HepG2 (cell line): ENCODE measurements around the gene INO80E. TPM values are rescaled to one million over a fixed set of nuclear protein-coding genes. Genes with fewer than 3 reads are reported as not detected.

Experiments used
- ARHGAP35 ChIP-seq: sonication (generic); formaldehyde crosslinking; IDR thresholded peaks from 2 replicates; pipeline ENCODE4 v1.9.0; 2022; ENCODE audit warnings: mild to moderate bottlenecking, inconsistent platforms, moderate library complexity, missing genetic modification reagents, borderline replicate concordance
- CENPX ChIP-seq: sonication (generic); formaldehyde crosslinking; IDR thresholded peaks from 2 replicates; pipeline ENCODE4 v1.9.0; 2021; ENCODE audit warnings: mild to moderate bottlenecking, missing genetic modification reagents, moderate library complexity
- DNMT3B ChIP-seq: conservative IDR thresholded peaks from 2 replicates; pipeline ENCODE4 v1.6.1; 2016; ENCODE audit warnings: missing biosample characterization, control low read depth
- ESRRA ChIP-seq: sonication (generic); formaldehyde crosslinking; IDR thresholded peaks from 2 replicates; pipeline ENCODE4 v1.5.1; 2020; ENCODE audit warnings: mild to moderate bottlenecking, low read depth, missing genetic modification reagents
- GTF3A ChIP-seq: sonication (generic); formaldehyde crosslinking; conservative IDR thresholded peaks from 2 replicates; pipeline ENCODE4 v1.4.0; 2020; ENCODE audit warnings: mild to moderate bottlenecking, missing genetic modification reagents
- ISL2 ChIP-seq: sonication (generic); formaldehyde crosslinking; IDR thresholded peaks from 2 replicates; pipeline ENCODE4 v1.5.0; 2020; ENCODE audit warnings: missing genetic modification reagents
- MBD4 ChIP-seq: IDR thresholded peaks from 2 replicates; pipeline ENCODE4 v1.6.1; 2012; ENCODE audit warnings: low read length, inconsistent platforms, borderline replicate concordance
- MYC ChIP-seq: sonication (generic); formaldehyde crosslinking; IDR thresholded peaks from 2 replicates; pipeline ENCODE4 v1.9.0; 2021; ENCODE audit warnings: missing genetic modification reagents, borderline replicate concordance
- POLR2A ChIP-seq, 2 experiments: IDR thresholded peaks; 2 replicates each; pipeline ENCODE4 v1.6.1; 2011; ENCODE audit warnings: low read depth in 2 of 2, low read length in 2 of 2, mild to moderate bottlenecking in 1 of 2, moderate library complexity in 1 of 2; ENCODE audit not compliant: insufficient read depth in 1 of 2
- REL ChIP-seq: sonication (generic); formaldehyde crosslinking; conservative IDR thresholded peaks from 2 replicates; pipeline ENCODE4 v1.8.0; 2022; ENCODE audit warnings: mild to moderate bottlenecking, missing genetic modification reagents, moderate library complexity
- SALL2 ChIP-seq: sonication (generic); formaldehyde crosslinking; IDR thresholded peaks from 2 replicates; pipeline ENCODE4 v1.8.1; 2023; ENCODE audit warnings: mild to moderate bottlenecking, missing genetic modification reagents, inconsistent platforms
- SAP130 ChIP-seq: IDR thresholded peaks from 2 replicates; pipeline ENCODE4 v1.6.1; 2016; ENCODE audit warnings: low read depth
- ZNF263 ChIP-seq: sonication (generic); formaldehyde crosslinking; IDR thresholded peaks from 2 replicates; pipeline ENCODE4 v1.4.0; 2020; ENCODE audit warnings: missing genetic modification reagents
- ZNF44 ChIP-seq: sonication (generic); formaldehyde crosslinking; IDR thresholded peaks from 2 replicates; pipeline ENCODE4 v1.5.1; 2020; ENCODE audit warnings: mild to moderate bottlenecking, missing genetic modification reagents
- ZNF766 ChIP-seq: sonication (generic); formaldehyde crosslinking; IDR thresholded peaks from 2 replicates; pipeline ENCODE4 v1.5.0; 2020; ENCODE audit warnings: missing genetic modification reagents, borderline replicate concordance
- ZNF83 ChIP-seq: sonication (generic); formaldehyde crosslinking; IDR thresholded peaks from 2 replicates; pipeline ENCODE4 v1.4.0; 2020; ENCODE audit warnings: missing genetic modification reagents, mild to moderate bottlenecking, borderline replicate concordance
- polyA plus RNA-seq, 8 experiments: library from polyadenylated mRNA; depleted of rRNA in 3 of 8; stranded (reverse) in 7 of 8; unstranded in 1 of 8; fragments of >200 nt; fragmentation: Illumina TruSeq in 4 of 8; extraction: Trizol in 4 of 8; gene quantifications; 2 replicates each; pipeline versions ENCODE4 v1.2.1 to v1.2.3, GENCODE V29; 2011 to 2016; ENCODE audit warnings: low read depth in 4 of 8, missing spikeins in 1 of 8, mixed read lengths in 1 of 8; ENCODE audit not compliant: insufficient read depth in 1 of 8
- total RNA-seq, 5 experiments: library from RNA; depleted of rRNA; stranded (reverse); fragments of >200 nt; fragmentation: Illumina TruSeq; extraction: Trizol; gene quantifications; 2 replicates each; pipeline ENCODE4 v1.2.3, GENCODE V29; 2016; ENCODE audit warnings: low read depth in 1 of 5
- TF ChIP-seq, protein P1 (sequence below): sonication (generic); formaldehyde crosslinking; conservative IDR thresholded peaks from 2 replicates; pipeline ENCODE4 v1.4.0; 2020; ENCODE audit warnings: missing genetic modification reagents
- TF ChIP-seq, protein P2 (sequence below): sonication (generic); formaldehyde crosslinking; IDR thresholded peaks from 2 replicates; pipeline ENCODE4 v1.8.0; 2022; ENCODE audit warnings: mild to moderate bottlenecking, missing genetic modification reagents, moderate library complexity
- TF ChIP-seq, protein P3 (sequence below): sonication (generic); formaldehyde crosslinking; conservative IDR thresholded peaks from 2 replicates; pipeline ENCODE4 v1.4.0; 2020; ENCODE audit warnings: mild to moderate bottlenecking, missing genetic modification reagents, moderate library complexity
- TF ChIP-seq, protein P4 (sequence below): sonication (generic); formaldehyde crosslinking; IDR thresholded peaks from 2 replicates; pipeline ENCODE4 v1.4.0; 2020; ENCODE audit warnings: missing genetic modification reagents
- TF ChIP-seq, protein P5 (sequence below): sonication (generic); formaldehyde crosslinking; IDR thresholded peaks from 2 replicates; pipeline ENCODE4 v1.4.0; 2020; ENCODE audit warnings: mild to moderate bottlenecking, missing genetic modification reagents

INO80E gene
- total and polyA plus RNA-seq, 2 of the 13 experiments (the other 11 are each of a cell fraction or from before 2014, with no cell fraction given), result 25.8 to 45.6 TPM

DNA sequence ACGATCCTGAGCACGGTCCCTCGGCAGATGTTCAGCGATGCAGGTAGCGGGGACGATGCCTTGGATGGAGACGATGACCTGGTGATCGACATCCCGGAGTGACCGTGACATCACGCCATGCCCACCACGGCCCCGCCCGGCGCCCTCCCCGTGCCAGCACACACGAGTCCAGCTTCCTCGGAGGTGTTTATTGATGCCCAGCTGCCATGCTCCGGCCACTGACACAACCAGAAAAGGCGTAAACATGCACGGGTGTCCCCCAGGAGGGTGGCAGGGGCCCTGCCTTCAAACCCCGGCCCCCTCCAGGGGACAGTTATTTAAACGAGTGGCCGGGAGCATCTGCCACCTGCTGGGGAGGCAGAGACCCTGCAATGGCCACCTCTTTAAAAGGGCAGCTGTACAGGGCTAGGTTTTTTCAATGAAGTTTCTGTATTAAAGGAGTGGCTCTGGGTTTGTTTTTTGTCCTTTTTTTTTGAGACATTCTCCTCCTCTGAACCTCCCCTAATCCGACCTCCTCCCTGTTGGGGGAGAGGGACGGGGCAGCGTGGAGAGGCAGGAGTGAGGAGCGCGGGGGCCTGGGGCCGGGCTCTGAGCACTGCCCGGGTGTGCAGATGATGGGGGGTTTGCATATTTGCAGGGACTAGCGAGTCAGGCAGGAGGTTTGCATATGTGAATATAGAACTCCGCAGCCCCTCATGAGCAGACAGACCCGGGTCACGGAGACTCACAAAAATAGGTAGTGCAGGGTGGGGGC is 9.5 kb downstream of the INO80E start (continued):
- 0 out of 2 replicates have a peak, but pooled peaks have one; percentile 17 for TF ChIP-seq SAP130
- TF ChIP-seq GTF3A, result no peak
- no peak for TF ChIP-seq POLR2A (IDR thresholded peaks at IDR 0.05; ENCODE audit: insufficient read depth in 1 of 2, low read depth in 2 of 2, low read length in 2 of 2)
- 0 out of 2 replicates have a peak, but pooled peaks have one; percentile 38 for TF ChIP-seq REL (CRISPR knock-in tag)
- TF ChIP-seq, protein P1, sequence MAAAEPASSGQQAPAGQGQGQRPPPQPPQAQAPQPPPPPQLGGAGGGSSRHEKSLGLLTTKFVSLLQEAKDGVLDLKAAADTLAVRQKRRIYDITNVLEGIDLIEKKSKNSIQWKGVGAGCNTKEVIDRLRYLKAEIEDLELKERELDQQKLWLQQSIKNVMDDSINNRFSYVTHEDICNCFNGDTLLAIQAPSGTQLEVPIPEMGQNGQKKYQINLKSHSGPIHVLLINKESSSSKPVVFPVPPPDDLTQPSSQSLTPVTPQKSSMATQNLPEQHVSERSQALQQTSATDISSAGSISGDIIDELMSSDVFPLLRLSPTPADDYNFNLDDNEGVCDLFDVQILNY (CRISPR knock-in tag), result no peak
- TF ChIP-seq ESRRA (CRISPR knock-in tag), result no peak
- no peak for TF ChIP-seq ZNF83 (CRISPR knock-in tag)
- TF ChIP-seq DNMT3B (CRISPR knock-in tag), result no peak
- 0 out of 2 replicates have a peak, but pooled peaks have one; percentile 21 for TF ChIP-seq ZNF44
- no peak for TF ChIP-seq CENPX (CRISPR knock-in tag)
- no peak for TF ChIP-seq MBD4
- 0 out of 2 replicates have a peak, but pooled peaks have one; percentile 27 for TF ChIP-seq ZNF263
- TF ChIP-seq, protein P2, sequence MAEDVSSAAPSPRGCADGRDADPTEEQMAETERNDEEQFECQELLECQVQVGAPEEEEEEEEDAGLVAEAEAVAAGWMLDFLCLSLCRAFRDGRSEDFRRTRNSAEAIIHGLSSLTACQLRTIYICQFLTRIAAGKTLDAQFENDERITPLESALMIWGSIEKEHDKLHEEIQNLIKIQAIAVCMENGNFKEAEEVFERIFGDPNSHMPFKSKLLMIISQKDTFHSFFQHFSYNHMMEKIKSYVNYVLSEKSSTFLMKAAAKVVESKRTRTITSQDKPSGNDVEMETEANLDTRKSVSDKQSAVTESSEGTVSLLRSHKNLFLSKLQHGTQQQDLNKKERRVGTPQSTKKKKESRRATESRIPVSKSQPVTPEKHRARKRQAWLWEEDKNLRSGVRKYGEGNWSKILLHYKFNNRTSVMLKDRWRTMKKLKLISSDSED (CRISPR knock-in tag), result no peak
- 0 out of 2 replicates have a peak, but pooled peaks have one; percentile 41 for TF ChIP-seq MYC (CRISPR knock-in tag)
- no peak for TF ChIP-seq ZNF766
- TF ChIP-seq ISL2 (CRISPR knock-in tag), result 0 out of 2 replicates have a peak, but pooled peaks have one; percentile 33
- TF ChIP-seq SALL2 (CRISPR knock-in tag), result no peak
- TF ChIP-seq, protein P3, sequence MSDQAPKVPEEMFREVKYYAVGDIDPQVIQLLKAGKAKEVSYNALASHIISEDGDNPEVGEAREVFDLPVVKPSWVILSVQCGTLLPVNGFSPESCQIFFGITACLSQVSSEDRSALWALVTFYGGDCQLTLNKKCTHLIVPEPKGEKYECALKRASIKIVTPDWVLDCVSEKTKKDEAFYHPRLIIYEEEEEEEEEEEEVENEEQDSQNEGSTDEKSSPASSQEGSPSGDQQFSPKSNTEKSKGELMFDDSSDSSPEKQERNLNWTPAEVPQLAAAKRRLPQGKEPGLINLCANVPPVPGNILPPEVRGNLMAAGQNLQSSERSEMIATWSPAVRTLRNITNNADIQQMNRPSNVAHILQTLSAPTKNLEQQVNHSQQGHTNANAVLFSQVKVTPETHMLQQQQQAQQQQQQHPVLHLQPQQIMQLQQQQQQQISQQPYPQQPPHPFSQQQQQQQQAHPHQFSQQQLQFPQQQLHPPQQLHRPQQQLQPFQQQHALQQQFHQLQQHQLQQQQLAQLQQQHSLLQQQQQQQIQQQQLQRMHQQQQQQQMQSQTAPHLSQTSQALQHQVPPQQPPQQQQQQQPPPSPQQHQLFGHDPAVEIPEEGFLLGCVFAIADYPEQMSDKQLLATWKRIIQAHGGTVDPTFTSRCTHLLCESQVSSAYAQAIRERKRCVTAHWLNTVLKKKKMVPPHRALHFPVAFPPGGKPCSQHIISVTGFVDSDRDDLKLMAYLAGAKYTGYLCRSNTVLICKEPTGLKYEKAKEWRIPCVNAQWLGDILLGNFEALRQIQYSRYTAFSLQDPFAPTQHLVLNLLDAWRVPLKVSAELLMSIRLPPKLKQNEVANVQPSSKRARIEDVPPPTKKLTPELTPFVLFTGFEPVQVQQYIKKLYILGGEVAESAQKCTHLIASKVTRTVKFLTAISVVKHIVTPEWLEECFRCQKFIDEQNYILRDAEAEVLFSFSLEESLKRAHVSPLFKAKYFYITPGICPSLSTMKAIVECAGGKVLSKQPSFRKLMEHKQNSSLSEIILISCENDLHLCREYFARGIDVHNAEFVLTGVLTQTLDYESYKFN (CRISPR knock-in tag), result 0 out of 2 replicates have a peak, but pooled peaks have one; percentile 12
- TF ChIP-seq, protein P4, sequence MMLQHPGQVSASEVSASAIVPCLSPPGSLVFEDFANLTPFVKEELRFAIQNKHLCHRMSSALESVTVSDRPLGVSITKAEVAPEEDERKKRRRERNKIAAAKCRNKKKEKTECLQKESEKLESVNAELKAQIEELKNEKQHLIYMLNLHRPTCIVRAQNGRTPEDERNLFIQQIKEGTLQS (CRISPR knock-in tag), result no peak
- TF ChIP-seq, protein P5, sequence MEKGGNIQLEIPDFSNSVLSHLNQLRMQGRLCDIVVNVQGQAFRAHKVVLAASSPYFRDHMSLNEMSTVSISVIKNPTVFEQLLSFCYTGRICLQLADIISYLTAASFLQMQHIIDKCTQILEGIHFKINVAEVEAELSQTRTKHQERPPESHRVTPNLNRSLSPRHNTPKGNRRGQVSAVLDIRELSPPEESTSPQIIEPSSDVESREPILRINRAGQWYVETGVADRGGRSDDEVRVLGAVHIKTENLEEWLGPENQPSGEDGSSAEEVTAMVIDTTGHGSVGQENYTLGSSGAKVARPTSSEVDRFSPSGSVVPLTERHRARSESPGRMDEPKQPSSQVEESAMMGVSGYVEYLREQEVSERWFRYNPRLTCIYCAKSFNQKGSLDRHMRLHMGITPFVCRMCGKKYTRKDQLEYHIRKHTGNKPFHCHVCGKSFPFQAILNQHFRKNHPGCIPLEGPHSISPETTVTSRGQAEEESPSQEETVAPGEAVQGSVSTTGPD, result 0 out of 2 replicates have a peak, but pooled peaks have one; percentile 46
- TF ChIP-seq ARHGAP35 (CRISPR knock-in tag), result no peak
